Measurements from ENCODE around the gene NOD2. TPM values are rescaled to one million over a fixed set of nuclear protein-coding genes. Genes with fewer than 3 reads are reported as not detected.

The NOD2 gene
- total RNA-seq, 1 experiment from 2014 or later: 0.05 TPM

GRCh38 chr16:50706250-50706649 lies 12.8 kb downstream of the NOD2 start:
- Histone ChIP-seq H3K36me3 (no peaks in the 10 kb centered on the region), H3K27me3 (replicated peaks) (no peaks in the 10 kb centered on the region), H3K4me1 (replicated peaks) (no peaks in the 10 kb centered on the region), H3K9me3 (replicated peaks) (peaks cover 19% of the 10 kb centered on the region), H3K4me3 (no peak overlapping the region), H3K27ac (no peak overlapping the region)
- DNase-seq (ENCODE audit: low read depth in 1 of 2, low spot score in 2 of 2): no peak

GRCh38 chr16:50708373-50709060 lies 15.1 kb downstream of the NOD2 start:
- peaks cover 19% of the 10 kb centered on the region for H3K9me3 ChIP-seq (replicated peaks)
- H3K27me3 ChIP-seq (replicated peaks): no peaks in the 10 kb centered on the region
- no peaks in the 10 kb centered on the region for H3K36me3 ChIP-seq
- H3K4me1 ChIP-seq (replicated peaks): no peaks in the 10 kb centered on the region
- no peak for DNase-seq (ENCODE audit: low read depth in 1 of 2, low spot score in 2 of 2)
- no peak overlapping the region for H3K4me3 ChIP-seq
- H3K27ac ChIP-seq: no peak overlapping the region

DNA sequence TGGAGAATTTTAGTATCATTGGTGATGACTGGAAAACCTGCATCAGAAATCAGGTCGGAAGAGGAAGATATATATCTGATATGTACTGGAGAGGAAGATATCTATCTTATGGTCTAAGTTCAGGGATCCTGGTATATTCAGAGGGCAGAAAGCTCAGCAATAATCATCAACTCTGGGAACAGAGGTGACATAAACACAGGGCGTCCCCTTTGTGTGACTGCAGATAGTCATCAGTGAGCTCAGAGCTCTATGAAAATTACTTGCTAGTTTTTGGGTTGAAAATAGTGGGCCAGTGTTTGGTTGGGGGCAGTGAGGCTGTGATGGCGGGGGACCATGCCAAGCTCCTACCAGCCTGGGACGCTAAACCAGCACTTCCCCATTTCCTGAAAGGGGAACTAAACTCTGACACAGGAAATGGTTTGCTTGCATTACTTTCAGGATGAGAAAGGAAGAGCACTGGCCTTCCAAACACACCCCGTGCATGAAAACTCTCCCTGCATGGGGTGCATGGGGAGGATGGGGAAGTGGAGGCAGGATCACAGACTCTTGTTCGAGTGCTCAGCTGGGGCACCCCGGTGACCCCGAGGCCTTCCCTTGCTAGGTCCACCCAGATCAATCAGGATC lies 15.8 kb downstream of the NOD2 start:
- H3K4me3 ChIP-seq: no peak overlapping the region
- no peak for DNase-seq (ENCODE audit: low read depth in 1 of 2, low spot score in 2 of 2)
- H3K9me3 ChIP-seq (replicated peaks): peaks cover 14% of the 10 kb centered on the region
- H3K27ac ChIP-seq: no peak overlapping the region
- no peaks in the 10 kb centered on the region for H3K27me3 ChIP-seq (replicated peaks)
- no peaks in the 10 kb centered on the region for H3K4me1 ChIP-seq (replicated peaks)
- no peaks in the 10 kb centered on the region for H3K36me3 ChIP-seq

DNA sequence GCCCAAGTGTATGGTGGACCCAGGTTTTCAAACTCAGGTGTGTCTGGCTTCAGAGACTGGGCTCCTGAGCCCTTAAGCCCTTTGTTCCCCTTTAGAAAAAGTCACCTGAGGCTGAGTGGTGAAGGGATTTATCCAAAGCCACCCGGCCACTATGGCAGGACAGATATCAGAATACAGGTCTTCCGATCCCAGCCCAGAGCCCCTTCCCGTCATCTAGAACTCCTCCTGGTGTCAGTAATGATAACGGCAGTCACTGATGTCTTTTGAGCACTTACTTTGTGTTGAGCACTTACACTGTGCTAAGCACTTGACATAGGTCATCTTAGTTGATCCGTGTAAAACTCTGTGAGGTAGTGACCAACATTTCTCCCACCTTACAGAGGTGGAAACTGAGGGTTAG lies 16.6 kb downstream of the NOD2 start:
- no peaks in the 10 kb centered on the region for H3K27me3 ChIP-seq (replicated peaks)
- H3K36me3 ChIP-seq: no peaks in the 10 kb centered on the region
- no peak overlapping the region for H3K4me3 ChIP-seq
- no peak overlapping the region for H3K27ac ChIP-seq
- H3K4me1 ChIP-seq (replicated peaks): no peaks in the 10 kb centered on the region
- 0 out of 2 replicates have a peak, but pooled peaks cover 7% of the 10 kb centered on the region for H3K9me3 ChIP-seq (replicated peaks)
- no peak for DNase-seq (ENCODE audit: low read depth in 1 of 2, low spot score in 2 of 2)

GRCh38 chr16:50711040-50711439 lies 17.6 kb downstream of the NOD2 start:
- no peak overlapping the region for H3K4me3 ChIP-seq
- H3K9me3 ChIP-seq (replicated peaks): no peaks in the 10 kb centered on the region
- DNase-seq (ENCODE audit: low read depth in 1 of 2, low spot score in 2 of 2): no peak
- no peaks in the 10 kb centered on the region for H3K36me3 ChIP-seq
- no peak overlapping the region for H3K27ac ChIP-seq
- H3K4me1 ChIP-seq (replicated peaks): no peaks in the 10 kb centered on the region
- no peaks in the 10 kb centered on the region for H3K27me3 ChIP-seq (replicated peaks)

GRCh38 chr16:50711862-50712559 lies 18.6 kb downstream of the NOD2 start:
- H3K36me3 ChIP-seq: no peaks in the 10 kb centered on the region
- H3K4me3 ChIP-seq: no peak overlapping the region
- no peaks in the 10 kb centered on the region for H3K4me1 ChIP-seq (replicated peaks)
- H3K27me3 ChIP-seq (replicated peaks): no peaks in the 10 kb centered on the region
- no peak for DNase-seq (ENCODE audit: low read depth in 1 of 2, low spot score in 2 of 2)
- no peaks in the 10 kb centered on the region for H3K9me3 ChIP-seq (replicated peaks)
- H3K27ac ChIP-seq: no peak overlapping the region

DNA sequence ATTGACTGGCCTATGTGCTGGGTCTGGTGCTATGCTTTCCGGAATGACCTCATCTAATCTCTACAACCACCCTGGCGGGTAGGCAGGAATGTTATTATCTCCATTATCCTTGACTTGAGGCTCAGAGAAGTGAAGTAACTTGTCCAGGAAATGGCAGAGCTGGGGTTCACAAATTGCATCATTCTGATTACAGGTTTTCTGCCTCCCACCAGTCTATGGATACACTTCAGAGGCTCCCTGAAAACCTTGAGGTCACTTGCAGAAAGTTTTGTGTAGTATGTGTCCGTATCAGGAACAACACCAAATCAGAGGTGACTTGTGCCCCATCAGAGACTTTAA lies 19.1 kb downstream of the NOD2 start:
- Histone ChIP-seq H3K27me3 (replicated peaks) (no peaks in the 10 kb centered on the region), H3K4me1 (replicated peaks) (no peaks in the 10 kb centered on the region), H3K36me3 (no peaks in the 10 kb centered on the region), H3K27ac (no peak overlapping the region), H3K4me3 (no peak overlapping the region), H3K9me3 (replicated peaks) (no peaks in the 10 kb centered on the region)
- DNase-seq (ENCODE audit: low read depth in 1 of 2, low spot score in 2 of 2): no peak

GRCh38 chr16:50712956-50713355 lies 19.6 kb downstream of the NOD2 start:
- Histone ChIP-seq H3K4me3 (no peak overlapping the region), H3K27me3 (replicated peaks) (no peaks in the 10 kb centered on the region), H3K36me3 (no peaks in the 10 kb centered on the region), H3K9me3 (replicated peaks) (no peaks in the 10 kb centered on the region), H3K27ac (no peak overlapping the region), H3K4me1 (replicated peaks) (no peaks in the 10 kb centered on the region)
- DNase-seq (ENCODE audit: low read depth in 1 of 2, low spot score in 2 of 2): no peak

GRCh38 chr16:50717091-50717490 lies 23.7 kb downstream of the NOD2 start:
- H3K9me3 ChIP-seq (replicated peaks): no peaks in the 10 kb centered on the region
- H3K4me3 ChIP-seq: no peak overlapping the region
- H3K27me3 ChIP-seq (replicated peaks): no peaks in the 10 kb centered on the region
- no peak overlapping the region for H3K27ac ChIP-seq
- no peaks in the 10 kb centered on the region for H3K4me1 ChIP-seq (replicated peaks)
- DNase-seq (ENCODE audit: low read depth in 1 of 2, low spot score in 2 of 2): no peak
- no peaks in the 10 kb centered on the region for H3K36me3 ChIP-seq

- Histone ChIP-seq H3K4me3 (no peak overlapping the region), H3K4me1 (replicated peaks) (no peaks in the 10 kb centered on the region), H3K9me3 (replicated peaks) (no peaks in the 10 kb centered on the region), H3K36me3 (no peaks in the 10 kb centered on the region), H3K27me3 (replicated peaks) (no peaks in the 10 kb centered on the region), H3K27ac (no peak overlapping the region)
- DNase-seq (ENCODE audit: low read depth in 1 of 2, low spot score in 2 of 2): no peak
Measured at GRCh38 chr16:50717494-50717893, 24.1 kb downstream of the NOD2 start.

- no peak overlapping the region for H3K4me3 ChIP-seq
- no peaks in the 10 kb centered on the region for H3K27me3 ChIP-seq (replicated peaks)
- DNase-seq (ENCODE audit: low read depth in 1 of 2, low spot score in 2 of 2): no peak
- H3K9me3 ChIP-seq (replicated peaks): no peaks in the 10 kb centered on the region
- no peaks in the 10 kb centered on the region for H3K36me3 ChIP-seq
- no peak overlapping the region for H3K27ac ChIP-seq
- no peaks in the 10 kb centered on the region for H3K4me1 ChIP-seq (replicated peaks)
Measured at GRCh38 chr16:50718061-50718760, 24.8 kb downstream of the NOD2 start.

DNA sequence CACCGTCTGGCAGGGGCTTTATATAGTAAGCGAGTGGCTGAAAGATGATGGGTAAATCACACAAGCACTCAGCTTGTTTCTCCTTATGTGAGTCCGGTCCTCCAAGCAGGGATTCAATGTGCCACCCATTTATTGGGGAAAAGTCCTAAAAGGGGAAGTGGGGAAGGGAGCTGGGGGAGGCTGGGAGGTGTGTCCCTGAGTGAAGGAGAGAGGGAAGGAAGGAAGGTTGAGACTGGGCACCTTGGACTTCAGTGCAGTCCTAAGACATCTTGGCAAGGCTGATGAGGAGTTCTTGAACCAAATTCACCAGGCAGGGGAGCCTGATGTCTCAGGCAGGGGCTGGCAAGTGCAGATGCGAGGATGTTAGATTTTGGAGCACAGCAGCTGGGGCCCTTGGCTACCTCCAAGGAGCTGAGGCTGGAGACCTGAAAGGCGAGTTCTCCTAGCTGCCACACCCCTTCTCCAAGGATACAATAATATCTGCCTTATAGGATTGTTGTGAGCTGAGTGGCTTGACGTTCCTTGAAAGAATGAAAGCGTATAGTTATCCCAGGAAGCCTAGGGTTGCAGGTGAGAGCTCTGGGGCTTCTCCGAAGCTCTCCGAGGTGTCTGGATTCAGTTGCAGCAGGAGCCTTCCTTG lies 25.5 kb downstream of the NOD2 start:
- DNase-seq (ENCODE audit: low read depth in 1 of 2, low spot score in 2 of 2): no peak
- Histone ChIP-seq H3K36me3 (no peaks in the 10 kb centered on the region), H3K4me1 (replicated peaks) (no peaks in the 10 kb centered on the region), H3K9me3 (replicated peaks) (no peaks in the 10 kb centered on the region), H3K27ac (no peak overlapping the region), H3K4me3 (no peak overlapping the region), H3K27me3 (replicated peaks) (no peaks in the 10 kb centered on the region)

- Histone ChIP-seq H3K27me3 (replicated peaks) (no peaks in the 10 kb centered on the region), H3K9me3 (replicated peaks) (no peaks in the 10 kb centered on the region), H3K4me3 (no peak overlapping the region), H3K4me1 (replicated peaks) (no peaks in the 10 kb centered on the region), H3K36me3 (no peaks in the 10 kb centered on the region), H3K27ac (no peak overlapping the region)
- DNase-seq (ENCODE audit: low read depth in 1 of 2, low spot score in 2 of 2): no peak
Measured at GRCh38 chr16:50719401-50720337, 26.3 kb downstream of the NOD2 start.
